Ishikawa (cell line): Measurements from ENCODE around the gene HSPA1L.

Experiments used
- CEBPB ChIP-seq: IDR thresholded peaks from 2 replicates; pipeline ENCODE4 v1.6.1; 2012
- CREB1 ChIP-seq: IDR thresholded peaks from 2 replicates; pipeline ENCODE4 v1.6.1; 2012; ENCODE audit warnings: low read depth
- EGR1 ChIP-seq: IDR thresholded peaks from 2 replicates; pipeline ENCODE4 v1.6.1; 2012
- EP300 ChIP-seq: IDR thresholded peaks from 2 replicates; pipeline ENCODE4 v1.6.1; 2012; ENCODE audit warnings: borderline replicate concordance
- FOXM1 ChIP-seq: IDR thresholded peaks from 2 replicates; pipeline ENCODE4 v1.6.1; 2012; ENCODE audit warnings: low read depth, borderline replicate concordance
- NFIC ChIP-seq: IDR thresholded peaks from 2 replicates; pipeline ENCODE4 v1.6.1; 2012
- RAD21 ChIP-seq: IDR thresholded peaks from 2 replicates; pipeline ENCODE4 v1.6.1; 2012; ENCODE audit warnings: low read depth
- REST ChIP-seq: IDR thresholded peaks from 2 replicates; pipeline ENCODE4 v1.6.1; 2012; ENCODE audit warnings: low read depth, mild to moderate bottlenecking
- TAF1 ChIP-seq: IDR thresholded peaks from 2 replicates; pipeline ENCODE4 v1.6.1; 2012; ENCODE audit warnings: low read depth, mild to moderate bottlenecking
- TCF12 ChIP-seq: IDR thresholded peaks from 2 replicates; pipeline ENCODE4 v1.6.1; 2012; ENCODE audit warnings: low read depth
- TEAD4 ChIP-seq: IDR thresholded peaks from 2 replicates; pipeline ENCODE4 v1.6.1; 2012
- YY1 ChIP-seq: IDR thresholded peaks from 2 replicates; pipeline ENCODE4 v1.6.1; 2012; ENCODE audit warnings: low read depth
- ZBTB7A ChIP-seq: IDR thresholded peaks from 2 replicates; pipeline ENCODE4 v1.6.1; 2012; ENCODE audit warnings: low read depth
- TF ChIP-seq, protein P1 (sequence below): IDR thresholded peaks from 2 replicates; pipeline ENCODE4 v1.6.1; 2012
- TF ChIP-seq, protein P2 (sequence below): IDR thresholded peaks from 2 replicates; pipeline ENCODE4 v1.6.1; 2012

Gene HSPA1L

GRCh38 chr6:31777667-31778050, 37.4 kb downstream of the HSPA1L start:
- no peak for TF ChIP-seq EGR1
- no peak for TF ChIP-seq TEAD4
- TF ChIP-seq EP300, result no peak
- no peak for TF ChIP-seq CREB1

GRCh38 chr6:31776989-31777666, 38.0 kb downstream of the HSPA1L start, which contains the start of gene VWA7:
Gene VWA7, minus strand, starts transcription at chr6:31777328. Its CDS starts 549 bp downstream, at chr6:31776779.
- no peak for TF ChIP-seq CEBPB
- TF ChIP-seq, protein P1, sequence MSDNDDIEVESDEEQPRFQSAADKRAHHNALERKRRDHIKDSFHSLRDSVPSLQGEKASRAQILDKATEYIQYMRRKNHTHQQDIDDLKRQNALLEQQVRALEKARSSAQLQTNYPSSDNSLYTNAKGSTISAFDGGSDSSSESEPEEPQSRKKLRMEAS, result peak; percentile 29; the same call in 1 of the 2 replicates
- TF ChIP-seq CREB1, result no peak
- TF ChIP-seq TCF12, result no peak; the same call in 1 of the 2 replicates
- TF ChIP-seq EGR1, result peak; percentile 44; the same call in 1 of the 2 replicates
- peak; percentile 93 for TF ChIP-seq NFIC
- no peak for TF ChIP-seq FOXM1
- no peak for TF ChIP-seq TEAD4
- TF ChIP-seq TAF1, result no peak
- TF ChIP-seq, protein P2, sequence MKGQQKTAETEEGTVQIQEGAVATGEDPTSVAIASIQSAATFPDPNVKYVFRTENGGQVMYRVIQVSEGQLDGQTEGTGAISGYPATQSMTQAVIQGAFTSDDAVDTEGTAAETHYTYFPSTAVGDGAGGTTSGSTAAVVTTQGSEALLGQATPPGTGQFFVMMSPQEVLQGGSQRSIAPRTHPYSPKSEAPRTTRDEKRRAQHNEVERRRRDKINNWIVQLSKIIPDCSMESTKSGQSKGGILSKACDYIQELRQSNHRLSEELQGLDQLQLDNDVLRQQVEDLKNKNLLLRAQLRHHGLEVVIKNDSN, result peak; percentile 30; the same call in 1 of the 2 replicates
- TF ChIP-seq ZBTB7A, result 0 out of 2 replicates have a peak, but pooled peaks have one; percentile 25
- no peak for TF ChIP-seq RAD21
- no peak for TF ChIP-seq REST
- TF ChIP-seq EP300, result no peak
- TF ChIP-seq YY1, result no peak

DNA sequence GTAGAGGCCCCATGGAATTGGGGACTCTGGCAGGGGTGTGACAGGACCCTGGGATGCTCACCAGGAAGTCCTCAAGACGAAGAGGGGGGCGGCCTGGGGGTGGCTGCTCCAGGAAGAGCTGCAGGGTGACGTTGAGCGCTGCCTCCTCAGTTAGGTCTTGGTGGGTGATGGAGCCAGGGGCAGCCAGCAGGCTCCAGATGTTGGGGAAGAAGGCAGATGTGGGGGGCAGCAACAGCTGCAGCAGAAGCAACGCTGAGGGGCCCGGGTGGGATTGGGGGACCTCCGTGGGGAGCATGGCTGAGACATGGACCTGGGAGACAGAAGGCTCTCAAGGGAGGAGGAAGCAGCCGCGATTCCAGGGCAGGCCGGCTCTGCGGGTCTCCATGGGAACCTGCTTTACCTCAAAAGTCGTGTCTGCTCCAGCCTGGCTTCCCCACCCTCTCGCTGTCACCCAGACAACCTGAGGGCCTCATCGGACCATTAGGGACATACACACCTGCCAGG, 38.5 kb downstream of the HSPA1L start:
- no peak for TF ChIP-seq NFIC
- no peak for TF ChIP-seq TCF12
- TF ChIP-seq EGR1, result no peak
- TF ChIP-seq CREB1, result no peak
- TF ChIP-seq CEBPB, result no peak
- TF ChIP-seq TEAD4, result no peak
- TF ChIP-seq EP300, result no peak
- no peak for TF ChIP-seq YY1
- TF ChIP-seq, protein P1, result no peak
- no peak for TF ChIP-seq REST
- no peak for TF ChIP-seq ZBTB7A
- no peak for TF ChIP-seq TAF1
- TF ChIP-seq RAD21, result no peak
- TF ChIP-seq, protein P2, result no peak

DNA sequence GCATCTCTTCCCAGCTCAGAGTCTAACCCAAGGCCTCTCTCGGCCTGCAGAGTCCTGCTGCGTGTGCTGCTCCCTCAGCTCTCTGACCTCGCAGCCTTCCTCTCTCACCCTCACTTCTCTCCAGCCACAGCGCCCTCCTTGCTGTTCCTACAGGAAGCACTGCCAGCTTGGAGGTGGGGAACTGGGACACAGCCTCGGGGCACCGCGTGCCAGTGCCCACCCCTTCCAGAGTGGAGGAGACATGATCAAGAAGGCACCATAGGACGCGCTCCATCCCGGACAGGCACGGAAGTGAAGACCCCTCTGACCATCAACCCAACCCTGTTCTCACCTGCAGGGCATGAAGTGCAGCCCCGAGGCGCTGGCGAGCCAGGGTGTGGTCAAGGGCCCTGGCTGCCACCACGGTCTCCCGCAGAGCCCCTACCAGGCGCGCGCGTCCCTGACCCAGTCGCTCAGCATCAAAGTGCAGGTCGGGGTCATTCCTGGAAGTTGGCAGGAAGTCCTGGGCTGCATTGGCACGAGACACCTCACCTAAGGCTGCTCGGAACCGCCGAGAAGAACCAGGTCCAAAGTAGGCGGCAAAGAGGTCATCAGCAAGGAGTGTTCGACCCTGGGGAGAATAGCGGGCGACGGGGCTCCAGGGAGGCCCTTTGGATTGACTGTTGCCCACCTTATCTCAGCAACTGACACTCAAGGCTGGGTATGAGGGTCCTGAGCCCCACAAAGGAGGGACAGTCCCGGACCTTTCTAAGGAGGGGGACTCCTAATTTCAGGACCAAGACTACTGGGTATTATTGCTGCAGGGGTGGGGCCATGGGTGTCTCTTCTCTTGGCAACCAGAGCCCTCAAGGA, 39.2 kb downstream of the HSPA1L start:
- TF ChIP-seq TEAD4, result no peak
- TF ChIP-seq TAF1, result no peak
- no peak for TF ChIP-seq FOXM1
- TF ChIP-seq RAD21, result no peak
- no peak for TF ChIP-seq CREB1
- TF ChIP-seq, protein P2, result no peak

DNA sequence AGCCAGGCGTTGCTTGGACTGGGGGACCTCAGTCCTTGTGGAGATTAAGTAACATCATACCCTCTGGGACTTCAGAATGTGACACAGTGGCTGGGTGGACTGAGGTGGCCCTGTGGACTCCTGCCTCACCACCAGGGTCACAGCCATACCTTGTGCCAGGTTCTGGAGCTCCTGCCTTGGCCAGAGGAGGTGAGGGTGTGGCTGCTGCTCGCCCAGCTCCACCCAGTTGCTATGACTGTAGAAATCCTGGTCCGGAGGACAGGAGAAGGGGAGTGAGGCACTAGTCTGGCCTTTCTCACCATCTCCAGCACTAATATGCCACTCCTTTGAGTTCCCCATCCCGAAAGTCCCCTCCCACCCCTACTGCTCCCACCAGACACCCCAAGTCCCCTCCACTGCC, 39.9 kb downstream of the HSPA1L start:
- TF ChIP-seq EGR1 (no peak), TCF12 (no peak), FOXM1 (no peak), REST (no peak), CEBPB (no peak), ZBTB7A (no peak), RAD21 (no peak), CREB1 (no peak), YY1 (no peak), TEAD4 (no peak), NFIC (no peak), TAF1 (no peak), EP300 (no peak)
- TF ChIP-seq, protein P1, result no peak
- TF ChIP-seq, protein P2, result no peak
